ENCODE data around the gene SARM1. TPM values are rescaled to one million over a fixed set of nuclear protein-coding genes. Genes with fewer than 3 reads are reported as not detected.

SARM1 gene
- total and polyA plus RNA-seq, 8 donors: 11.7 to 19.9 (median 13.2) TPM

GRCh38 chr17:28407130-28407973, 35.9 kb downstream of the SARM1 start:
- H3K4me3 ChIP-seq: no peak overlapping the region
- peaks cover 0 to 27% of the 10 kb centered on the region in 2 donors for H3K27me3 ChIP-seq
- H3K36me3 ChIP-seq: peaks cover 0 to 6% of the 10 kb centered on the region in 2 donors
- DNase-seq (no peak), ATAC-seq (no peak)
- intact Hi-C loops (cut with DNase I): no loop called here
- H3K4me1 ChIP-seq: peaks cover 11 to 42% of the 10 kb centered on the region in 2 donors
- H3K9me3 ChIP-seq: no peaks in the 10 kb centered on the region
- TF ChIP-seq CTCF (IDR thresholded peaks at IDR 0.05): no peak
- H3K27ac ChIP-seq: no peak overlapping the region

GRCh38 chr17:28407974-28408306, 36.4 kb downstream of the SARM1 start:
- intact Hi-C loops (cut with DNase I): no loop called here
- ATAC-seq (no peak), DNase-seq (no peak)
- peaks cover 0 to 27% of the 10 kb centered on the region in 2 donors for H3K27me3 ChIP-seq
- no peak overlapping the region for H3K27ac ChIP-seq
- H3K4me3 ChIP-seq: no peak overlapping the region
- no peaks in the 10 kb centered on the region for H3K9me3 ChIP-seq
- H3K4me1 ChIP-seq: peaks cover 11 to 37% of the 10 kb centered on the region in 2 donors
- H3K36me3 ChIP-seq: peaks cover 0 to under 1% of the 10 kb centered on the region in 2 donors
- no peak for TF ChIP-seq CTCF (IDR thresholded peaks at IDR 0.05)

GRCh38 chr17:28412099-28412498, 40.6 kb downstream of the SARM1 start:
- DNase-seq: no peak
- Histone ChIP-seq H3K27me3 (peaks cover 0 to 3% of the 10 kb centered on the region in 2 donors), H3K36me3 (no peaks in the 10 kb centered on the region), H3K4me3 (no peak overlapping the region), H3K27ac (no peak overlapping the region), H3K4me1 (peaks cover 0 to 5% of the 10 kb centered on the region in 2 donors), H3K9me3 (no peaks in the 10 kb centered on the region)
- ATAC-seq: no peak
- intact Hi-C loops (cut with DNase I): no loop called here
- TF ChIP-seq CTCF (IDR thresholded peaks at IDR 0.05): no peak

- Histone ChIP-seq H3K36me3 (no peaks in the 10 kb centered on the region), H3K27ac (no peak overlapping the region), H3K4me3 (no peak overlapping the region), H3K27me3 (no peaks in the 10 kb centered on the region), H3K9me3 (no peaks in the 10 kb centered on the region), H3K4me1 (peaks cover 0 to 6% of the 10 kb centered on the region in 2 donors)
- ATAC-seq: no peak
- DNase-seq: no peak
- TF ChIP-seq CTCF (IDR thresholded peaks at IDR 0.05): no peak
- intact Hi-C loops (cut with DNase I): no loop called here
These were observed 42.3 kb downstream of the SARM1 start for GRCh38 chr17:28413804-28414203.

- DNase-seq (no peak), ATAC-seq (no peak)
- H3K27me3 ChIP-seq: no peaks in the 10 kb centered on the region
- H3K36me3 ChIP-seq: no peaks in the 10 kb centered on the region
- peaks cover 0 to 6% of the 10 kb centered on the region in 2 donors for H3K4me1 ChIP-seq
- no peaks in the 10 kb centered on the region for H3K9me3 ChIP-seq
- TF ChIP-seq CTCF (IDR thresholded peaks at IDR 0.05): no peak
- H3K27ac ChIP-seq: no peak overlapping the region
- intact Hi-C loops (cut with DNase I): no loop called here
- no peak overlapping the region for H3K4me3 ChIP-seq
These were observed 44.4 kb downstream of the SARM1 start for GRCh38 chr17:28415886-28416285.

All from left lung (tissue), 10 donors.